ENCODE measurements around the gene DLGAP4. TPM values are rescaled to one million over a fixed set of nuclear protein-coding genes. Genes with fewer than 3 reads are reported as not detected.

DLGAP4 gene
- total RNA-seq, 2 donors from 2014 or later, result 43.3 to 70.7 TPM

DNA sequence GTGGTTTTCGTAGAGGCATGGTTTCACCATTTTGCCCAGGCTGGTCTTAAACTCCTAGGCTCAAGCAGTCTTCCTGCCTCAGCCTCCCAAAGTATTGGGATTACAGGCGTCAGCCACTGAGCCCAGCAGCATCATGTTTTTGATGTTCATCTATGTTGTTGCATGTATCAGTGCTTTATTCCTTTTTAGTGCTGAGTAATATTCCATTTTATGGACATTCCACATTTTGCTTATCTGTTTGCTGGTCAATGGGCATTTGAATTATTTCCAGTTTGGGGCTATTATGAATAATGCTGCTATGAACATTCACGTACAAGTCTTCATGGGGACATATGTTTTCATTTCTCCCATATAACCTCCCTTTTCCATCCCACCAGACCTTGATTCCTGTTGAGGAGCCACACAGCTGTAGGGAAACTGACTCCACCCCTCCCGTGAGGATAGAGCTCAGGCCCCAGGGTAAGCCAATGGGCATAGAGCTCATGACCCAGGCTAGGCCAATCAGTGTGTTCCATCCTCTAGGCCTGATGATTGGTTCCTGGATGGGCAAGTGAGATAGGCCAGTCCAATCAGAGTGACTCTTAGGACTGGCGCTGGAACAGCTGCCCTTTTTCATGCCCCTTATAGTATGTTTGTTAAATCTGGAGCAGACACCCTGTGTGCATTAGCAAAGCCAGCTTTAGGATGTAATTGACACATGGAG, 49.5 kb downstream of the DLGAP4 start:
- Mint-ChIP-seq H3K9me3 (no peaks in the 10 kb centered on the region), H3K36me3 (no peaks in the 10 kb centered on the region), H3K4me3 (no peak overlapping the region), H3K27ac (no peak overlapping the region), H3K27me3 (peaks cover 4 to 8% of the 10 kb centered on the region in 2 donors), H3K4me1 (ENCODE audit: low read depth in 2 of 2) (no peaks in the 10 kb centered on the region)
- no peak for ATAC-seq
- no peak for DNase-seq (ENCODE audit: low spot score)

DNA sequence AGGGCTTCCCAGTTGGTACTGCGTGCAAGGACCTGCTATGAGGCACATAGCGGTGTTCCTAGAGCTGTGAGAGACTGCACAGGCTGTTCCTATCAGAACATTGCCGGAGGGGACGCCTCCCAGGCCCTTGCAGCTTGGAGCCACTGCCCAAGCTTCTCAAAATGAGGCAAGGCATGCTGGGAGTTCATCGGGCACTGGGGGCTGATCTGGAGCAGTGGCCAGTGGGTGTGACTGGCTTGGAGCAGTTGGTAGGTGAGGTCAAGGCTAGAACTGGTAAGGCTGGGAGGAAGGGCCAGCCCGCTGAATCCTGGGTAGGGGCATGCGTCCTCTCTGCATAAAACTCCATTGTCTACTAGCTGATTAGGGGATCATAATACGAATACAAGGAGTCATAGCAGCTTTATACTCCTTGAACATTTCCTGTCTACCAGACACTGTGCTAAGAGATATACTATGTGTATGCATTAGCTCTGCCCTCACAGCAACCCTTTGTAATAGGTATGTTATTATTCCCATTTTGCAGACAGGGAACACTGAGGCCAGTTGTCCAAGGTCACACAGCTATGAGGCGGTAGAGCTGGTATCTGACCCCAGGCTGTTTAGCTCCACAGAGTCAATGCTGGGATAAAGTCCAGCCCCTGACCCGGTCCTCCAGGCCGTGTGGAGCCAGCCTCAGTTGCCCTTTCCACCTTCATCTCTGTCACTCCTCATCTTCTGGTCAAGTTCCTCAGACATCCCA, 53.7 kb downstream of the DLGAP4 start:
- Mint-ChIP-seq H3K4me1 (ENCODE audit: low read depth in 2 of 2) (no peaks in the 10 kb centered on the region), H3K36me3 (no peaks in the 10 kb centered on the region), H3K4me3 (no peak overlapping the region), H3K9me3 (no peaks in the 10 kb centered on the region), H3K27ac (no peak overlapping the region), H3K27me3 (peaks cover 7 to 20% of the 10 kb centered on the region in 2 donors)
- DNase-seq (ENCODE audit: low spot score), result no peak
- no peak for ATAC-seq

DNA sequence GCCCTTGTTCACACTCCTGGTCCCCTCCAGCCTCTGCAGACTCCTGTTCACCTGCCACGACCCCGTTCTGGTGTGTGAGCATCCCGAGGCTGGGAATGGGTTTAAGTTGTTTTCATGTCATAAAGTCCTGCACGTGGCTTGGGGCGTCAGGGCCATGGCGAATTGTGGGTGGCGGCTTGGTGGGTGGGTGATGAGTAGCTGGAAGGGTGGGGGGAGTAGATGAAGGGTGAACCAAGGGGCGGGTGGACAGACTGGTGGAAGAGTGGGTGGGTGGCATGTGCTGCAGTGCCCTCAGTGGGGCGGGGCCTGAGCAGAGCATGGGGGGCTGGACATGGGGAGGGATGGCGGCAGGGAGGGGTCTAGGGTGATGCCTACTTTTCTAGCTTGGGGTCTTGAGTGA, 54.3 kb downstream of the DLGAP4 start:
- Mint-ChIP-seq H3K9me3 (no peaks in the 10 kb centered on the region), H3K36me3 (no peaks in the 10 kb centered on the region), H3K27me3 (peaks cover 9 to 20% of the 10 kb centered on the region in 2 donors), H3K4me1 (ENCODE audit: low read depth in 2 of 2) (no peaks in the 10 kb centered on the region), H3K27ac (no peak overlapping the region), H3K4me3 (no peak overlapping the region)
- DNase-seq (ENCODE audit: low spot score) (no peak), ATAC-seq (peak in 1 of 2 donors; percentile 48)

DNA sequence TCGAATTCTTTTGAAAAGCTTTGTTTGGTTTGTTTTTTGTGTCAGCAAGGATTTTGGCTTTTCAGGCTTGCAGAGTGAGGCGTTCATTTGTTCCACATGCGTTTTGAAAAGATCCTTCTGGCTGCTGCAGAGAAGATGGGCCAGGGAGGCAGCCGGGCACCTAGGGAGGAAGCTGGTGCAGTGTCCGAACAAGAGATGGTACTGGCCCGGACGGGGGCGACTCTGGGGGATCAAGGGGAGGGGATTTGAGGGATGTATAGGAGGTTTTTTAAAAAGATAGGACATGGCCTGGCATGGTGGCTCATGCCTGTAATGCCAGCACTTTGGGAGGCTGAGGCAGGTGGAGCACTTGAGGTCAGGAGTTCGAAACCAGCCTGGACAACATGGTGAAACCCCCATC, 55.3 kb downstream of the DLGAP4 start:
- ATAC-seq (no peak), DNase-seq (ENCODE audit: low spot score) (no peak)
- H3K4me3 Mint-ChIP-seq, result no peak overlapping the region
- no peaks in the 10 kb centered on the region for H3K4me1 Mint-ChIP-seq (ENCODE audit: low read depth in 2 of 2)
- peaks cover 10 to 20% of the 10 kb centered on the region in 2 donors for H3K27me3 Mint-ChIP-seq
- no peaks in the 10 kb centered on the region for H3K36me3 Mint-ChIP-seq
- no peak overlapping the region for H3K27ac Mint-ChIP-seq
- no peaks in the 10 kb centered on the region for H3K9me3 Mint-ChIP-seq

DNA sequence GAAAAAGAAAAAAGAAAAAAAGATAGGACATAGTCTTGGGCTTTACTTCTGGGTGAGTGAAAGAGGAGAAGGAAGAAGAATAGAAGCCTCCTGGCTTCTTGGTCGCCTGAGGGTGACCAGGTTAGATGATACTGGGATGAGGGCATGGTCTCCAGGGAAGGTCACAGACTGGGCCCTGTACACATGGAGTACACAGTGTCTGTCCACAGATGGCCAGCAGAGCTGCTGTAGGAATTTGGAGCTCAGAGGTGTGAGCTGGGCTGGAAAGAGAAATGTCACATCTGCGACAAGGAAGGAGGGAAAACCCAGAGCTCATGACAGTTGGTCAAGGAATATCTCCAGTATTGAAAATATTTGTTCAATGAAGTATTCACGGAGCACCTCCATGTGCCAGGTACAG, 56.1 kb downstream of the DLGAP4 start:
- DNase-seq (ENCODE audit: low spot score) (no peak), ATAC-seq (no peak)
- no peak overlapping the region for H3K27ac Mint-ChIP-seq
- peaks cover 10 to 16% of the 10 kb centered on the region in 2 donors for H3K27me3 Mint-ChIP-seq
- H3K4me3 Mint-ChIP-seq, result no peak overlapping the region
- H3K36me3 Mint-ChIP-seq, result no peaks in the 10 kb centered on the region
- H3K4me1 Mint-ChIP-seq (ENCODE audit: low read depth in 2 of 2), result no peaks in the 10 kb centered on the region
- H3K9me3 Mint-ChIP-seq, result no peaks in the 10 kb centered on the region

DNA sequence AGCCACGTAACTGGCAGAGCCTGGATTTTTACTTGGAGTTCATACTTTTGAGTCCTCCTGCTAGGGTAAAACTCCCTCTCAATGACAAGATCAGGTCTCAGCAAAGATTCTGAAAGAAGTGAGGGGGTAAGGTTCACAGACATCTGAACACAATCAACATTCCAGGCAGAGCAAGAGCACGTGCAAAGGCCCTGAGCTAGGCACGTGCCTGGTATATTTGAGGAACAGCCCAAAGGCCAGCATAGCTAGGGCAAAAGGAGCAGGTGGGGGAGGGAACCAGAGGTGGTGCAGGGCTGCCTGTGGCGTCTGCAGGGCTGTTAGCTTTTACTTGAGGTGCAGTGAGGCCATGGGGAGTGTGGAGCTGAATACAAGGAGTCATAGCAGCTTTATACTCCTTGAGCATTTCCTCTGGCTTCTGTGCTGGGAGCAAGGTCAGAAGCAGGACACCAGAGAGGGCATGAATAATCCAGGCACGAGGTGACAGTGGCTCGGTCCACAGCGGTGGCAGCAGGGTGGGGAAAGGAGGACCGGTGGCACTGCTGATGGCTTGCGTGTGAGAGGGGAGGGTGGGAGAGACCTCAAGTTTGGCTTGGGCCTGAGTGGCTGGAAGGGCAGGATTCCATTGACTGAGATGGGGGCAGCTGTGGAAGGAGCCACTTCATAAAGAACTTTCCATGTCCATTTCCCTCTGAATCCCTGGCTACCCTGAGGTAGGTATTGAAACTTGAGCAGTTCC, 57.0 kb downstream of the DLGAP4 start:
- no peak for DNase-seq (ENCODE audit: low spot score)
- Mint-ChIP-seq H3K27me3 (peaks cover 10 to 12% of the 10 kb centered on the region in 2 donors), H3K4me1 (ENCODE audit: low read depth in 2 of 2) (no peaks in the 10 kb centered on the region), H3K9me3 (no peaks in the 10 kb centered on the region), H3K27ac (no peak overlapping the region), H3K4me3 (no peak overlapping the region), H3K36me3 (no peaks in the 10 kb centered on the region)
- no peak for ATAC-seq

DNA sequence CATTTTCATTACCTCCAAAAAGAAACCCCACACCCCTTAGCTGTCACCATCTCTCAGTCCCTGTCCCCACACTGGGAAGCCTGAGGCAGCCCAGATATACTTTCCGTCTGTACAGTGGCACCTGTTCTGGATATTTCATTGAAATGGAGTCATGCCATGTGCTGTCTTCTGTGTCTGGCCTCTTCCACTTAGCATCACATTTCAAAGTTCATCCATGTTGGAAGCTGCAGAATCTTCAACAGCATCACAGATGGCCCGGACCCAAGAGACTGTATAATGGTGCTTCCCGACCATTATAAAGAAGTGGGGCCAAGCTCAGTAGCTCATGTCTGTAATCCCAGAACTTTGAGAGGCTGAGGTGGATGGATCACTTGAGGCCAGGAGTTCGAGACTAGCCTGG, 58.4 kb downstream of the DLGAP4 start:
- Mint-ChIP-seq H3K36me3 (no peaks in the 10 kb centered on the region), H3K27me3 (peaks cover 10 to 12% of the 10 kb centered on the region in 2 donors), H3K27ac (no peak overlapping the region), H3K4me3 (no peak overlapping the region), H3K4me1 (ENCODE audit: low read depth in 2 of 2) (no peaks in the 10 kb centered on the region), H3K9me3 (no peaks in the 10 kb centered on the region)
- ATAC-seq (no peak), DNase-seq (ENCODE audit: low spot score) (no peak)

DNA sequence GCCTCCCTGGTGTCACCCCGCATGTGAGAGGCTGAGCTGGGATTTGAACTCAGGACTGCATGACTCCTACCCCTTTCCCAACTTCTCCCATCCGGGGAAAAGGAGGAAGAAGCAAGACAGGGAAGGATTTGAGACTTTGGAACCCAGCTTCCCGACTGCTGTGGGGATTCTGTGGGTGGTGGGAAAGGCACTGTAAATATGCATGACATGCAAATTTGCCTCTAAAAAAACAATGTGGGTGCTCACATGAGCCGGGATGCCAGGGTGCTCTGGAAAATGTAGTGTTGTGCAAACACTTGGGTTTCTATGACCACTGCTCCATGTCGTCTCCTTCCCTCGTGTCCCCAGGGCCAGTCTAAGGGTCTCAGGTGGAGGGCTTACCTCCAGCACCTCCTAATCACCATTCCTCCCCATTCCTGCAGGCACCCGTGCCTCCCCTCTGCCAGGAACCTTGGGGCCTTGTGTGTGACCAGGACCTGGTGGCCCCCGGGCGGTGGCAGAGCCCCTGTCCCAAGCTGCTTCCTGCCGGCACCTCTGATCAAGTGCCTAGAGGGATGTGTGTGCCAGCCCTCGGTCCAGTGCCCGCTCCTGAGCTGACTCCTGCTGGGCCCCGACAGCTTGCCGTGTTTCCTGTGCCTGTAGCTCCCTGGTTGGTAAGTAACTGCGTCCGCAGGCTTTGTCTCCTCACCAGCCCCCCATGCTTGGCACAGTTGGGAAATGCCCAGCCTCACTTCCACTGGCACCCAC, 60.7 kb downstream of the DLGAP4 start:
- no peak for DNase-seq (ENCODE audit: low spot score)
- ATAC-seq, result no peak
- H3K27ac Mint-ChIP-seq, result no peak overlapping the region
- H3K36me3 Mint-ChIP-seq, result no peaks in the 10 kb centered on the region
- H3K4me1 Mint-ChIP-seq (ENCODE audit: low read depth in 2 of 2), result no peaks in the 10 kb centered on the region
- H3K9me3 Mint-ChIP-seq, result no peaks in the 10 kb centered on the region
- H3K4me3 Mint-ChIP-seq, result no peak overlapping the region
- peaks cover 11 to 15% of the 10 kb centered on the region in 2 donors for H3K27me3 Mint-ChIP-seq

DNA sequence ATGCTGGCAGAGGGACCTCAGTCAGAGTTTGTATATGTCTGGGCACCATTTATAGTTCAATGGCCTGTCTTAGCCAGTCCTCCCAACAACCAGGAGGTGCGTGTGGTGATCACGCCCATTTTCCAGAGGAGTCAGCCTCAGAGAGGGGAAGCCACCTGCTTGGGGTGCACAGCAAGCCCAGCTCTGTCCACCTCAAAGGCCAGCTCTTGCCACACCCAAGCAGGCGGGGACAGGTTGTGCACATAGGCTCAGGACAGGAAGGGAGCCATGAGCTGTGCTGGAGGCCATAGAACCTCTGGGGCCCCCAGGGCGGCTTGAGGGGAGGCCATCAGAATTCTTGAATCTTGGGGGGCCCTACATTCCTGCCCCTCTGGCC, 61.2 kb downstream of the DLGAP4 start:
- no peaks in the 10 kb centered on the region for H3K36me3 Mint-ChIP-seq
- ATAC-seq (no peak), DNase-seq (ENCODE audit: low spot score) (no peak)
- H3K4me3 Mint-ChIP-seq, result no peak overlapping the region
- peaks cover 12 to 16% of the 10 kb centered on the region in 2 donors for H3K27me3 Mint-ChIP-seq
- no peak overlapping the region for H3K27ac Mint-ChIP-seq
- no peaks in the 10 kb centered on the region for H3K9me3 Mint-ChIP-seq
- no peaks in the 10 kb centered on the region for H3K4me1 Mint-ChIP-seq (ENCODE audit: low read depth in 2 of 2)

DNA sequence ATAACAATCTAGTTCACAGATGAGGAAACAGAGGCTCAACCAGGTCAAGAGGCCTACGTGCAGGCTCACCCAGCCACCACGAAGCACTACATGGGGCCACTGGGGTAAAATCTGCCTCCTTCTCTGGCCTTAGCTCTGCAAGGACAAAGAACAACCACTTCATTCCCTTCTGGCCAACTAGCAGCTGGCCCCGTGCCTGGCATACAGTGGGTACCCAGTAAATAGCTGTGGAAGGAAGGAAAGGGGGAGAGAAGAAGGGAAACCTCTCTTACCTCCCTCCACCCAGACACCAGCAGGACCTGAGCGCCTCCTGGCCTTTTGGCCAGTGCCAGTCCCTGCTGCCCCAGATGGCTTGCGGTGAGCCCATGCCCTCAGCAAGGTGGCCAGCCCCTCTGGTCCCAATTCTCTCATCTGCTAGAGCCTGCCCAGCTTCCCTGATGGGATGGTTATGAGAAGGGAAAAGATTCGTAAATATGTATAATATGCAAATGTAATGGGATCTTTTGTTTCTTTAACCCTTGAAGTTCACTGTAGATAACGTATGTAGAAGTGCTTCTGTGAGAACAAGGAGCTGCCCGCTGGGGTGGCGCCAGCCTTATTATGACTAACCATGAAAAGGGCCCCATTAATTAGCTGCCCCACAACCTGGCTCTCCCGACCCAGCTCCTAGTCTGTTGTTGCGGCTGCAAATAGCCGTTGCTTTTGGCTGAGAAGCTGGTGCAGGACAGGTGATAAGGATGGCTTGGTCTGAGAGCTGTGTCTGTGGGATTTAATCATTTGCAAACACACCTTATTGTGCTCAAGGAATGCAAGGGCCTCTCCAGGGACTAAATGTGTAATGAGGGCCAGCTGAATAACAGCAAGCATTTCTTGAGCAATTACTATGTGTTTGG, 62.0 kb downstream of the DLGAP4 start:
- no peaks in the 10 kb centered on the region for H3K36me3 Mint-ChIP-seq
- no peak for DNase-seq (ENCODE audit: low spot score)
- no peak overlapping the region for H3K27ac Mint-ChIP-seq
- no peaks in the 10 kb centered on the region for H3K9me3 Mint-ChIP-seq
- ATAC-seq, result no peak
- no peaks in the 10 kb centered on the region for H3K4me1 Mint-ChIP-seq (ENCODE audit: low read depth in 2 of 2)
- peaks cover 8 to 12% of the 10 kb centered on the region in 2 donors for H3K27me3 Mint-ChIP-seq
- no peak overlapping the region for H3K4me3 Mint-ChIP-seq

DNA sequence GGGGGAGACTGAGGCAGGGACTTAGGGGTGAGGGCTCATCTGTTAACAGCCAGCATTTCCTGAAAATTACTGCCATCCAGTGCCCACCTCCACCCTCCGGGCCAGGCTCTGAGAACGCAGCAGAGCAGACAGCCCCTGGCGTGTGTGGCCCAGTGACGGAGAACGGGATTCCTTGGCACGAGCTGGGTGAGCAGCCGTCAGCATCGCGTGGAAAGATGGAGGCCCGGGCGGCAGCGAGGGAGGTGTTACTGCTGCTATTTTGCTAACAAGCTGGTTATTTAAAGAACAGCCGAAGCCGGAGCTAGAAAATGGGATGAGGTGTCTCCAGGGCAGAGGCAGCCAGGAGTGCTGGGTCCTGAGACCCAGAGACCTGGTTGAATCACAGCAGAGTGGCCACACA, 62.7 kb downstream of the DLGAP4 start:
- Mint-ChIP-seq H3K36me3 (no peaks in the 10 kb centered on the region), H3K9me3 (no peaks in the 10 kb centered on the region), H3K27ac (no peak overlapping the region), H3K27me3 (peaks cover 8 to 12% of the 10 kb centered on the region in 2 donors), H3K4me3 (no peak overlapping the region), H3K4me1 (ENCODE audit: low read depth in 2 of 2) (no peaks in the 10 kb centered on the region)
- DNase-seq (ENCODE audit: low spot score) (no peak), ATAC-seq (no peak)

DNA sequence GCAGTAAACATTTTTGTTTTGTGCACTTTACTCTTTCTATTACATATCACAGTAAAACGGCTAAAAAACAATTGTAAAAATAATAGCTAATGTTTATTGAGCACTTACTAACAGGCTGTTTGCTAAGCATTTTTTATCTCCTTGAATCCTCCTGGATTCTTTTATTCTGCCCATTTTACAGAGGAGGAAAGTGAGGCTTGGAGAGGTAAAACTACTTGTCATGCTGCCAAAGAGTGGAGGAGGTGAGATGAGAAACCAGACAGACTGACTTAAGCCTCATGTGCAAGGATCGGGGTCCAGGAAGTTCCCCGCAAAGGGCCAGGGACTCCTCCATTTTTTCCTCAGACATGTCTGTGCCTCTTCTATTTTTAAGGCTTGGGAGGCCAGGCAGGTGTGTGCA, 63.6 kb downstream of the DLGAP4 start:
- DNase-seq (ENCODE audit: low spot score) (no peak), ATAC-seq (no peak)
- no peaks in the 10 kb centered on the region for H3K36me3 Mint-ChIP-seq
- no peaks in the 10 kb centered on the region for H3K9me3 Mint-ChIP-seq
- H3K4me3 Mint-ChIP-seq, result no peak overlapping the region
- peaks cover 8 to 17% of the 10 kb centered on the region in 2 donors for H3K27me3 Mint-ChIP-seq
- no peaks in the 10 kb centered on the region for H3K4me1 Mint-ChIP-seq (ENCODE audit: low read depth in 2 of 2)
- no peak overlapping the region for H3K27ac Mint-ChIP-seq

All from natural killer cell treated with Interleukin-12 subunit alpha and Interleukin-12 subunit beta and Interleukin-15 and Interleukin-18, amount 100 ng/mL, for 72 hours (primary cell).